Measurements from ENCODE around the gene DEFB132. TPM values are rescaled to one million over a fixed set of nuclear protein-coding genes. Genes with fewer than 3 reads are reported as not detected.
A peak's percentile ranks its signal among the peaks of the same experiment; 100 is the strongest.

DEFB132 gene
- total RNA-seq, 4 donors from 2014 or later: 0.66 TPM; not detected in 3

DNA sequence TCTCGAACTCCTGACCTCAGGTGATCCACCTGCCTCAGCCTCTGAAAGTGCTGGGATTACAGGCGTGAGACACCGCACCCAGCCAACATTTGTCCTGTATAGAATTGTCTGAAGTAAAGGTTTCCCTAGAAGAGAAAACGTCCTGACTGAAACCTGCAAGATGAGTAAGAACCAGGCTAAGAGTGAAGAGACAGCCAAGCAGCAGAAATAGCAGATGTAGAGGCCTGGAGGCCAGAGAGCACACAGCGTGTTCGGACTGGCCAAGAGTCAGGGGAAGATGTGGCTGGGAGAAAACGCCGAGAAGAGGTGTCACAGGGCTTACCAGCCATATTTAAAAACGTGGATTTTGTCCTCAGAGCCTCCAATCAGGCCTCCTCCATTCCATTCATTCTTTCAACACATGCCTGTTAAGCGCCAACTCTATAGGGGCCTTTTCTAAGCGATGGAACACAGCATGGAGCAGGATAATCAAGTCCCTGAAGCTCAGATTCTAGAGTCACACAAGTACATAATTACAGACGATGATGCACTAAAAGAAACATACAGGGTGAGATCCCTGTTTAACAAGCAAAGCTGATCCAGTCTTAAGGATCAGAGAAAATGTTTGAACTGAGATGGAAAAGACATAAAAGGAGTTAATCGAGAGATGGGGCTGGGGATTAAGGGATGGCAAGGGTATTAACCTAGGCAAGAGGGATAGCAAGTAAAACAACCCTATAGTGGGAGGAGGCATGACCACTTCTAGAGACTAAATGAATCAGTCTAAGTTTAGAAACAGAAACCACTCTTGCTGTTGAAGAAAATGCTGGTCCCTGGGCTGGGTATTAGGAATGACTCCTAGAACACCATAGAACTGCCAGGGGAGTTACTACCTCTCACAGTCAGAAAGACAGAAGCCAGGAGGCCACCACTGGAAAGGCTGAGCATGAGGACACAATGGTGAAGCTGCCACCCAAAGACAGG lies 44.6 kb downstream of the DEFB132 start:
- H3K9me3 ChIP-seq: no peaks in the 10 kb centered on the region
- H3K4me1 ChIP-seq: peaks cover 0 to 36% (median 27%) of the 10 kb centered on the region in 4 donors
- peak overlapping the region in 1 of 4 donors; percentile 80 for H3K27ac ChIP-seq
- TF ChIP-seq, protein P1, sequence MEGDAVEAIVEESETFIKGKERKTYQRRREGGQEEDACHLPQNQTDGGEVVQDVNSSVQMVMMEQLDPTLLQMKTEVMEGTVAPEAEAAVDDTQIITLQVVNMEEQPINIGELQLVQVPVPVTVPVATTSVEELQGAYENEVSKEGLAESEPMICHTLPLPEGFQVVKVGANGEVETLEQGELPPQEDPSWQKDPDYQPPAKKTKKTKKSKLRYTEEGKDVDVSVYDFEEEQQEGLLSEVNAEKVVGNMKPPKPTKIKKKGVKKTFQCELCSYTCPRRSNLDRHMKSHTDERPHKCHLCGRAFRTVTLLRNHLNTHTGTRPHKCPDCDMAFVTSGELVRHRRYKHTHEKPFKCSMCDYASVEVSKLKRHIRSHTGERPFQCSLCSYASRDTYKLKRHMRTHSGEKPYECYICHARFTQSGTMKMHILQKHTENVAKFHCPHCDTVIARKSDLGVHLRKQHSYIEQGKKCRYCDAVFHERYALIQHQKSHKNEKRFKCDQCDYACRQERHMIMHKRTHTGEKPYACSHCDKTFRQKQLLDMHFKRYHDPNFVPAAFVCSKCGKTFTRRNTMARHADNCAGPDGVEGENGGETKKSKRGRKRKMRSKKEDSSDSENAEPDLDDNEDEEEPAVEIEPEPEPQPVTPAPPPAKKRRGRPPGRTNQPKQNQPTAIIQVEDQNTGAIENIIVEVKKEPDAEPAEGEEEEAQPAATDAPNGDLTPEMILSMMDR (IDR thresholded peaks at IDR 0.05): no peak
- TF ChIP-seq POLR2A (IDR thresholded peaks at IDR 0.05): no peak
- 62 to 68% methylated on average over 13 of the region's 13 CpGs for WGBS, 2 donors
- no peak overlapping the region for H3K4me3 ChIP-seq
- no peak for DNase-seq (ENCODE audit: low spot score in 2 of 2)
- no peaks in the 10 kb centered on the region for H3K36me3 ChIP-seq
- H3K27me3 ChIP-seq: no peaks in the 10 kb centered on the region

DNA sequence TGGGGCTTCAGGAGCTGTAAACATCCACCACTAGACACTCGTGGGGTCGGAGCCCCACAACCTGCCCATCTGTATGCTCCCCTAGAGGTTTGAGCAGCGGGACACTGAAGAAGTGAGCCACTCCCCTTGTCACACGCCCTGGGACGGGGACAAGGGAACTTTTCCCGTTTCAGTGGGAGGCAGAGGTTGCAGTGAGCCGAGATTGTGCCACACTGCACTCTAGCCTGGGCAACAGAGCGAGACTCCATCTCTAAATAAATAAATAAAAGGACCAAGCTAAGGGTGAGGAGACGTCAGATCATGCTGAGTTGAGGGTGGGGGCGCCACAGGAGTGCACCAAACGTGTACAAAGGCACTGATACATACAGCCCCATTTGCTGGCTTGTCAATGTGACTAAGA lies 48.2 kb downstream of the DEFB132 start:
- 71 to 74% methylated on average over 11 of the region's 11 CpGs for WGBS, 2 donors
- no peaks in the 10 kb centered on the region for H3K27me3 ChIP-seq
- no peak overlapping the region for H3K4me3 ChIP-seq
- TF ChIP-seq POLR2A (IDR thresholded peaks at IDR 0.05) (no peak), EP300 (IDR thresholded peaks at IDR 0.05) (no peak)
- TF ChIP-seq, protein P1 (IDR thresholded peaks at IDR 0.05): no peak
- peaks cover 0 to 29% (median 16%) of the 10 kb centered on the region in 4 donors for H3K4me1 ChIP-seq
- no peaks in the 10 kb centered on the region for H3K9me3 ChIP-seq
- no peak overlapping the region for H3K27ac ChIP-seq
- H3K36me3 ChIP-seq: no peaks in the 10 kb centered on the region
- DNase-seq (ENCODE audit: low spot score in 2 of 2): no peak

DNA sequence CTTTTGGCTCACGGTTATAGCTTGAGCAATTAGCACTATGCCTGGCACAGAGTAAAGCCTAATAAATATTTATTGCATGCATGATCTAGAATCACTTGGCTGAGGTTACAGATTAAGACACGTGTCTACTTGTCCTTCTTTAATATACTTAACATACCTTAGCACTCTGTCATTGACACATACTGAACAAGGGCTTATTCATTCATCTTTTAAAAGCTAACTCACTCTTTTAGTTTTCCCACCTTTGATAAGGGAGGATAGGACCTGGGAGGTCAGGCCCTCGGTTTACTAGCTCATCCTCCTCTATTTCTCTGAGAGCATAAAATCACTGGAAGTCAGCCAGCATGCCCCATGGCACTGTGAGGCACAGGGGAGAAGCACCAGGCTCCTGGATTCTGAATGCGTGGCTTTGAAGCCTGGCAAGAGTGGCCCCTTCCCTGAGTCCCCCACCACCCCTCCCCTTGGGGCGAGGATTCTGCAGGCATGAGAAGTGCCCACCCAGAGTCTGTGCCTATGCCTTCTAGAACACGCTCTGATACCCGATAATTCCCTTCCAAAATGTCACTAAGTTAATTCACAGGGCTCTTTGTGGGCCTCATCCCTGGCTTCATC lies 51.0 kb downstream of the DEFB132 start:
- TF ChIP-seq, protein P1 (IDR thresholded peaks at IDR 0.05): no peak
- TF ChIP-seq POLR2A (IDR thresholded peaks at IDR 0.05) (no peak), EP300 (IDR thresholded peaks at IDR 0.05) (no peak)
- no peak overlapping the region for H3K4me3 ChIP-seq
- no peak for DNase-seq (ENCODE audit: low spot score in 2 of 2)
- H3K9me3 ChIP-seq: no peaks in the 10 kb centered on the region
- peak overlapping the region in 2 of 4 donors; percentile 95 to 97 for H3K27ac ChIP-seq
- H3K36me3 ChIP-seq: no peaks in the 10 kb centered on the region
- peaks cover 0 to 20% (median 7%) of the 10 kb centered on the region in 4 donors for H3K4me1 ChIP-seq
- WGBS, 2 donors: 63 to 70% methylated on average over 7 of the region's 7 CpGs
- no peaks in the 10 kb centered on the region for H3K27me3 ChIP-seq

DNA sequence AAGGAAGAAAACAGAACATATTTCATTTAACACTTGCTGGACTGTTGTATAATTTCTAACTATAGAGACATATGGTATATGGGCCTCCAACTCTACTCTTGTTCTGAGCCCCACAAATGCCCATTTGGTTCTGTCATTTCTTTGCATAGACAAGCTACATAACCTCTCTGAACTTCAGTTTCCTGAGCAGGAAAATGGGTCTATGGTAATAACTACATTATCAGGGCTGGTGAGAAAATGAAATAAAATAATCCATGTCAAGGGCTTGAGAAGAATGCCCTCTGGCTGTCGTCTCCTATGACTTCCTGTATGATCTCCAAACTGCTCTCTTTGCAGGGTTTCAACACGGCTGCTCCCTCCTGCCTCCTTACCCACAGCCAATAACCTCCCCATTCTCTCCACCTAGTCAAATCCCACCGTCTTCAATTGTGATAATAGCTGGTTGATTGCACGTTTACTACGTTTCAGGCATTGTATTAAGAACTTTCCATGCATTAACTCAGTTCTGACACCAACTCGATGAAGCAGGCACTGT lies 51.8 kb downstream of the DEFB132 start:
- H3K4me3 ChIP-seq: peak overlapping the region; percentile 51 to 66 (median 58)

More for the DNA sequence above, 51.8 kb downstream of the DEFB132 start:
- peak overlapping the region; percentile 83 to 97 (median 94) for H3K27ac ChIP-seq
- H3K36me3 ChIP-seq: no peaks in the 10 kb centered on the region
- H3K4me1 ChIP-seq: peaks cover 0 to 20% (median 7%) of the 10 kb centered on the region in 4 donors
- no peaks in the 10 kb centered on the region for H3K27me3 ChIP-seq
- DNase-seq (ENCODE audit: low spot score in 2 of 2): no peak
- H3K9me3 ChIP-seq: no peaks in the 10 kb centered on the region
- WGBS, 2 donors: 1 to 5% methylated on average over 6 of the region's 6 CpGs
- TF ChIP-seq, protein P1 (IDR thresholded peaks at IDR 0.05): peak in 1 of 5 experiments; percentile 11
- TF ChIP-seq POLR2A (IDR thresholded peaks at IDR 0.05): no peak

All from tibial nerve (tissue), 4 donors.